ELR (cell line): ENCODE measurements around the gene CPA1.

ENCODE experiments used
- DNase-seq: peaks from one replicate; pipeline ENCODE4 v3.0.0-alpha.2; 2015; ENCODE audit warnings: low read depth

Gene CPA1

GRCh38 chr7:130394421-130395195 is 14.3 kb downstream of the CPA1 start:
- DNase-seq, result no peak

DNA sequence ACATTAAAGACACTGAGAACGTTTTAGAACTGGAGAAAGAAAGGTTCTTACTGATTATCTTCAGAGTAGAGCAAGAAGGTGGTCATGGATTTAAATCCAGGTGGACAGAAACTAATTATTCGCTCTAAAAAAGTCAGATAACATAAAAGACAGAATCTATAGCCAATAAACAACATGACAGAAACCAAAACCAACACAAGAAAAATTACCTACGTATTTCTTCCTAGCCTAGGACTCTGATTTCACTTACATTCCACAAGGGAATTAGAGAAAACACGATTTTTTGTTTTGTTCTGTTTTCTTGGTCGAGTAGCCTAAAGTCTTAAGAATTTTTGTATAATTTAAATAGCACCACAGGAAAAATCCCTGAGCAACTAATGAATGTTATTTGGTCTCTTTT is 15.1 kb downstream of the CPA1 start:
- DNase-seq, result no peak

- DNase-seq, result no peak
Measured at GRCh38 chr7:130396109-130396508, 15.8 kb downstream of the CPA1 start.

GRCh38 chr7:130397051-130397757 is 16.9 kb downstream of the CPA1 start:
- no peak for DNase-seq

DNA sequence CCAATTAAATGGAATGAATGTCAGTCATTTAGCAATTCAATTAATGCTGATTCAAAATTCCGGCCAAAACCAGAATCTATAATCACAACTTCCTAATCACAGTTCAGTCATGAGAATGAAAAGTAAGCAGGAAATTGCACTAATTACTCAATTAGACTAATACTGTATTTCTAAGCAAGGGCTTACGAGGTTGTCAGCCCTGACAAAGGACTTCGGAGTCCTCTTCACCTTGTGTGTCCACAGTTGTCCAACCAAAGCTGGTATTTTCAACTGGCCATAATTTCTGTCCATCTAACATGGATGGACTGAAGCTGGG is 17.4 kb downstream of the CPA1 start:
- DNase-seq, result no peak

GRCh38 chr7:130398526-130399090 is 18.3 kb downstream of the CPA1 start:
- DNase-seq, result no peak

DNA sequence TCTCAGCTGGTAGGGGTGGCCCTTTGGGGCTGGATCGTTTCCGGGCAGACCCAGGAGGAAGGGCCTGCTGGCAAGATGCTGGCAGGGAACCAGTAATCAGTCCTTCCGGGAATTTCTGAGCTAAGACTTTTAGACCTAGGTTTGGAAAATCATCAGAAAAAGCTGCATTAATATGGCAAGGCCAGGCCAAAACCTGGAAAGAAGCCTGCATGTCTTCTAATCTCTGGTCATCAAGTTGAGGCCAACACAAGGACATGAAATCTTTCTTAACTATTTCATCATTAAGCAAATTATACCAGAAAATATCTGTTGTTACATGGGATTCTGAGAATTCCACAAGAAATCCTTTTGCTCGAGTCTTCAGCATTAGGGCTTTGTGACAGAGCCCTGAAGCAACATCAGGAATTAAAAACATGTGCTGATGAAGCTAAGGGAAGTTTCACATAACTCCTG is 19.9 kb downstream of the CPA1 start:
- no peak for DNase-seq

DNA sequence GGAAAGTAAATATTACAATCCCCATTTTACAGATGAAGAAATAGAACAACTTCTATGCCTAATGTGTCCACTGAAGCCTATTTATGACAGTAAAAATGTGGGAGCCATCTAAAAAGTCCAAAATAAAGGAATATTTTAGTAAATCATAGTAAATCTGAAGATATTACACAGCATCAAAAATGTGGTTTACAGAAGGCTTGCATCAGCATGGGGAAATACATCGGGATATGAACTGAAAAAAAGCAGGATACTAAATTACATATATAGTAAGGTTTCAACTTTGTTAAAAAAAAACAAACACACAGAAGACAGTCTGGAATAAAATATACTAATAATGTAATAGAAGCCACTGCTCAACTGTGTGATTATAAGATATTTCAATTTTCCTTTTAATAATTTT is 20.8 kb downstream of the CPA1 start:
- no peak for DNase-seq

DNA sequence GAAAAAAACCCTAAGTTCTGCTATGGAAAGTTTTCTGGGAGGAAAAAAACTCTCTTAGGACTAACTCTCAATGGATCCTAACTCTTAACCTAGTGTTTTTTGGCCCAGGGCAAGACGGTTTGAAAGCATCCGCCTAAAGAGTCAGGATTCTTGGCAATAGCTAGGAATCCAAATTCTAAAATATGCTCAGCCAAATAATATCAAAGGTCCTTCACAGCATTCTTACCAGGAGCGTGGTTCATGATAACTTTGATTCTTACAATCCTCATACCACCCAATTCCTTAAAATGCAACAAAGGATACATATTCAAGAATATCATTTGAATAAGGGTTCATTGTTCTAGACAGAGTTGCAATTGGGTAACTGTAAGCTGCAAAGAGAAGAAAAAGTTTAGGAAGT is 21.3 kb downstream of the CPA1 start:
- no peak for DNase-seq

DNA sequence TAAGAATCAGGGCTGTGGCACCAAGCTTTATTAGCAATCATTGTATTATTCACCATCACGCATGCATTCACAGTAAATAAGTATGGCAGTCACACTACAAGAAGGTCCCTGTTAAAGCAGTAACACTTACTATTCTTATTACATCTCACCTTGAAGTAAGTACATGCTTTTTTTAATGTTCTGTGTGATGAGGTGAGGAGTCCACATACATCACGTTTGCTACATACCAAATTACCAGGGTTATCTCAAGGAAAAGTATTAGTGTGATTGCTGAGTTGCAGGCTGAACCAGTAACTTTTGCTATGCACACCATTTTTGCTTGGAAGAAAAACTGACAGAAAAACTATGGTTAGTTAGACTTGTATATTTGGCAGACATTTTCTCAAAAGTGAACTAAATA is 24.7 kb downstream of the CPA1 start:
- no peak for DNase-seq

DNA sequence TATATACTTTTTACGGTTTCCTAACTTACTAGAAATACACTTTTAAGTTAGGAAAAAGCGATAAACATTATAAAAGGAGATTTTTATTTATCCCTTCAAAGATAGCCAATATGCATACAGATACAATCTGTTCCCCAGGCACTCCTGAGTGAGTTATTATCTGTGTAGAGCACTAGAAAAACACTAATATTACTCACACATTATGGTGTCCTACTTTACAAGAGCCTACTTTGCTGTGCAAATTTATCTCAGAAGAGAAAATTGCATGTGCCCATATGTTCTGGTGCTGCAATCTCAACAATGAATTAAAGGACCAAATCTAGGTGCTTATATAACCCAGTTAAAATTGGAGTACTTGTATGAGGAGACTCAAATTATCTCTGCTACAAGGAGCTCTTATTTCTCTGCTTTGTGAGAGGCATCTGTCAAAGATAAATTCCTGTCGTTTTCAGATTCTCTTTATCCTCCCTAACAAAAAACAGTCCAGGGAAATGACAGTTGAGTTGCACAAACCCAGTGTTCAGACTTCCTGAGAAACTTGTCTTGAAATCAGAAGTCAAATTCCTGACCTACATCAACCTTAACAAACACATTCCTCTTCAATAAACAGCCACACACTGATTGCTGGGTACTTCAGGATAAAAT is 28.9 kb downstream of the CPA1 start:
- DNase-seq, result no peak

DNA sequence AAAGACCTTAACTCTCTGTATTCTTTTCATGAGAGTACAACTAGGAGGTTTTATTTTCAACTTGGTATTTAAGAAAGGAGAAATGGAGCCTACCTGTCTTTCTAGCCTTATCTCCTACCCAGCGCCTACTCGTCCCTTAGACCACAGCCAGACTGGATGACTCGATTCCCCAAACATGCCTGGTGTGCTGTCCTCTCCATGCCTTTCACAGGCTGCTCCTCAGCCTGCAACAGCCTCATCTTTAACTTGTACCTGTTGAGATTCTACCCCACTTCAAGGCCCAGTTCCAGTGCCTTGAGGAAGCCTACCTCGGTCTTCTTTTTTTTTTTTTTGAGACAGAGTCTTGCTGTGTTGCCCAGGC is 29.4 kb downstream of the CPA1 start:
- DNase-seq, result no peak

DNA sequence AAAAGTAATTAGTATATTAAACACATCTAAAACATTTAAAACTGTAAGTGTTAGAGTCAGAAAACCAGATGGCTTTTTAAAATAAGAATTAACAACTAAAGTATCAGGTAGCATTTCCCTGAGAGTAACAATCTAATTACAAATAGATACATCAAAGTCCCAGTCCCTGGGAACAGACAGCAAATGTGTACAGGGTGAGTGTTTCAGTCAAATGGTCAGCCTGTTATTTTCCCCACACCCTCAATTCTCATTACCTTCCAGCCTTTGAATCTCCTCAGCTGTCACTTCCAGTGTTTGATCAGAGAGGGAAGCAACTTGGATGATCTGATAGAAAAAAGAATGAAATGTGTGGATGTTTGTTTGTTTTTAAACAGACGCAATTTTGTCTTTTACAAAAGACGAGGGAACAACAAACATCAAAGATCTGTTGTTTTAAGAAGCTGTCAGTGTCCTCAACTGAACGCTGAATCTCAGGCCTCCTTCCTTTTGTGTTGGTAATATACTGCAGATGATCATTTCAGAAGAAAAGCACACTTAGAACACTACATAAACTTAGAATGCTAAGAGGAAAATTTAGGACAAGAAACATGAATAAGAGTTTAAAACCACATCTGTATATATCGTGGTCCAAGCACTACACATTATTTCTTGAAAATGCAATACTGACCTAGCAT is 30.7 kb downstream of the CPA1 start:
- DNase-seq, result no peak

GRCh38 chr7:130413201-130413600 is 32.9 kb downstream of the CPA1 start:
- DNase-seq, result no peak

GRCh38 chr7:130415006-130415405 is 34.7 kb downstream of the CPA1 start:
- DNase-seq, result no peak

- DNase-seq, result no peak
Measured at GRCh38 chr7:130417213-130417612, 36.9 kb downstream of the CPA1 start.

- peak; percentile 25 for DNase-seq
Measured at GRCh38 chr7:130418306-130418705, 38.0 kb downstream of the CPA1 start.

GRCh38 chr7:130419658-130420057 is 39.4 kb downstream of the CPA1 start:
- no peak for DNase-seq

GRCh38 chr7:130420943-130421578 is 40.8 kb downstream of the CPA1 start:
- DNase-seq, result no peak

DNA sequence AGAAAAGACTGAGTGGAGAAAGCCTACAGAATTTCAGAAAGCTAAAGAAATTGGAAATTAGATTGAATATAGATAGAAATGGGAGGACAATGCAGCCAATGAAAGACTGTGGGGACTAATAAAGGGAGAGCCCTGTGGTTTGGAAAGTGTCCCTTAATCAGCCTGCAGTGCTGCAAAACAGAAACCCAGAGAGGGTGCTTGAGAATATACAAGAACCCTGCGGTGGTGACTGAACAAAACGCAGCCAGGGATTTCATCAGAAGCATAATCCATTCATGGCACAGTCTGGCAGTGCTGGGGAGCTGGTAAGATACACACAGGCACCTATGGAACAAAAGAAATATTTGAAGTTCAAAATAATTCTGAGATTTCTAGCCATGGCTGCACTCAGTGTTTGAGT is 41.4 kb downstream of the CPA1 start:
- DNase-seq, result no peak

GRCh38 chr7:130423501-130424037 is 43.3 kb downstream of the CPA1 start:
- no peak for DNase-seq

GRCh38 chr7:130425796-130426195 is 45.5 kb downstream of the CPA1 start:
- DNase-seq, result no peak
